SK-N-SH (cell line): ENCODE results near the gene SPATA13.

Source experiments
- EP300 ChIP-seq, 2 experiments: IDR thresholded peaks; 2 replicates each; pipeline versions ENCODE4 v1.4.0 to v1.6.1; 2012; ENCODE audit warnings: borderline replicate concordance in 1 of 2, low read depth in 1 of 2, low read length in 1 of 2
- FOXM1 ChIP-seq: IDR thresholded peaks from 2 replicates; pipeline ENCODE4 v1.4.0; 2012; ENCODE audit warnings: low read depth, mild to moderate bottlenecking
- GATA2 ChIP-seq: sonication (generic); formaldehyde crosslinking; IDR thresholded peaks from 2 replicates; pipeline ENCODE4 v1.5.0; 2020; ENCODE audit warnings: mild to moderate bottlenecking, missing genetic modification reagents
- JUND ChIP-seq: IDR thresholded peaks from 2 replicates; pipeline ENCODE4 v1.4.0; 2012
- NRF1 ChIP-seq: IDR thresholded peaks from 2 replicates; pipeline ENCODE4 v1.6.1; 2012; ENCODE audit warnings: low read depth, mild to moderate bottlenecking, low read length
- POLR2AphosphoS5 ChIP-seq: IDR thresholded peaks from 2 replicates; pipeline ENCODE4 v1.6.1; 2012; ENCODE audit warnings: low read depth, low read length
- RAD21 ChIP-seq: IDR thresholded peaks from 2 replicates; pipeline ENCODE4 v1.6.1; 2012; ENCODE audit warnings: mild to moderate bottlenecking, low read length
- RFX5 ChIP-seq: IDR thresholded peaks from 2 replicates; pipeline ENCODE4 v1.6.1; 2012; ENCODE audit warnings: mild to moderate bottlenecking, improper control_type of control experiment, low read length
- SIN3A ChIP-seq: IDR thresholded peaks from 2 replicates; pipeline ENCODE4 v1.6.1; 2012; ENCODE audit warnings: low read depth, mild to moderate bottlenecking, low read length, moderate library complexity, borderline replicate concordance
- YY1 ChIP-seq: IDR thresholded peaks from 2 replicates; pipeline ENCODE4 v1.4.0; 2012; ENCODE audit warnings: low read depth, mild to moderate bottlenecking
- TF ChIP-seq, protein P1 (sequence below): fragments of 200-600 bp; sonication (generic); IDR thresholded peaks from 2 replicates; pipeline ENCODE4 v1.6.1; 2017; ENCODE audit warnings: antibody characterized with exemption, mild to moderate bottlenecking, moderate library complexity
- TF ChIP-seq, protein P2 (sequence below): IDR thresholded peaks from 2 replicates; pipeline ENCODE4 v1.4.0; 2012; ENCODE audit warnings: low read depth, borderline replicate concordance
- TF ChIP-seq, protein P3 (sequence below): IDR thresholded peaks from 2 replicates; pipeline ENCODE4 v1.6.1; 2012; ENCODE audit warnings: mild to moderate bottlenecking, low read depth, low read length, moderate library complexity

DNA sequence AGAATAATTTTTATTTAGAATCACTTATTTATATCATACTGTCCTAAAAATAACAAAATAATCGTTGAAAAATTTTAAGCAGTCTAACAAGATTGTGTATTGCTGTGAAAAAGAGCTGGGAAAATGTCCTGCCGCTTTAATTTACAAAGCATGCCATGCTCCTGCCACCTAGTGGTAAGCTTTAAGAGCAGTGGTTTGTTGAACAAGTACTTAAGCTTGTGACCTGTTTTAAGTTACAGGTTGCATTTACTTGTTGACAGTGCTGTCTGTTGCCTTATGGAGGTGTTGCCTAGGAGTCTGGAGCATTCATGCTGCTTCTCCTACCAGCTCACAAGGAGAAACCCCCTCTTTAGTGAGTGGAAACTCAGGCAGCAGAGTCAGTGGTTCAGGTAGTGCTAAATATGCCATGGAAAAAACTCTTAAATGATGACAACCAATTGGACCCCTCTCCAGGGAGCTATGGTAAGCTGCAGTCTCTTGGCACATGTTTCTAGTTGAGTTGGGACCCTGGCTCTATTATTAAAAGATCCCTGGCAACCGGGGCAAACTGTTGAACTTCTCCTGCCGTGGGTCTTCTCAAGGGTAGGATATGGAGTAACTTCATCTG, 68.4 kb downstream of the SPATA13 start:
- TF ChIP-seq, protein P1, sequence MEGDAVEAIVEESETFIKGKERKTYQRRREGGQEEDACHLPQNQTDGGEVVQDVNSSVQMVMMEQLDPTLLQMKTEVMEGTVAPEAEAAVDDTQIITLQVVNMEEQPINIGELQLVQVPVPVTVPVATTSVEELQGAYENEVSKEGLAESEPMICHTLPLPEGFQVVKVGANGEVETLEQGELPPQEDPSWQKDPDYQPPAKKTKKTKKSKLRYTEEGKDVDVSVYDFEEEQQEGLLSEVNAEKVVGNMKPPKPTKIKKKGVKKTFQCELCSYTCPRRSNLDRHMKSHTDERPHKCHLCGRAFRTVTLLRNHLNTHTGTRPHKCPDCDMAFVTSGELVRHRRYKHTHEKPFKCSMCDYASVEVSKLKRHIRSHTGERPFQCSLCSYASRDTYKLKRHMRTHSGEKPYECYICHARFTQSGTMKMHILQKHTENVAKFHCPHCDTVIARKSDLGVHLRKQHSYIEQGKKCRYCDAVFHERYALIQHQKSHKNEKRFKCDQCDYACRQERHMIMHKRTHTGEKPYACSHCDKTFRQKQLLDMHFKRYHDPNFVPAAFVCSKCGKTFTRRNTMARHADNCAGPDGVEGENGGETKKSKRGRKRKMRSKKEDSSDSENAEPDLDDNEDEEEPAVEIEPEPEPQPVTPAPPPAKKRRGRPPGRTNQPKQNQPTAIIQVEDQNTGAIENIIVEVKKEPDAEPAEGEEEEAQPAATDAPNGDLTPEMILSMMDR = peak; percentile 90
- TF ChIP-seq POLR2AphosphoS5 = no peak
- TF ChIP-seq FOXM1 = no peak
- no peak for TF ChIP-seq EP300 (IDR thresholded peaks at IDR 0.05; ENCODE audit: borderline replicate concordance in 1 of 2, low read depth in 1 of 2, low read length in 1 of 2)
- TF ChIP-seq JUND = no peak
- TF ChIP-seq NRF1 = no peak
- no peak for TF ChIP-seq RFX5
- no peak for TF ChIP-seq SIN3A
- no peak for TF ChIP-seq GATA2 (CRISPR knock-in tag)
- TF ChIP-seq YY1 = no peak
- peak; percentile 80 for TF ChIP-seq RAD21
- TF ChIP-seq, protein P2, sequence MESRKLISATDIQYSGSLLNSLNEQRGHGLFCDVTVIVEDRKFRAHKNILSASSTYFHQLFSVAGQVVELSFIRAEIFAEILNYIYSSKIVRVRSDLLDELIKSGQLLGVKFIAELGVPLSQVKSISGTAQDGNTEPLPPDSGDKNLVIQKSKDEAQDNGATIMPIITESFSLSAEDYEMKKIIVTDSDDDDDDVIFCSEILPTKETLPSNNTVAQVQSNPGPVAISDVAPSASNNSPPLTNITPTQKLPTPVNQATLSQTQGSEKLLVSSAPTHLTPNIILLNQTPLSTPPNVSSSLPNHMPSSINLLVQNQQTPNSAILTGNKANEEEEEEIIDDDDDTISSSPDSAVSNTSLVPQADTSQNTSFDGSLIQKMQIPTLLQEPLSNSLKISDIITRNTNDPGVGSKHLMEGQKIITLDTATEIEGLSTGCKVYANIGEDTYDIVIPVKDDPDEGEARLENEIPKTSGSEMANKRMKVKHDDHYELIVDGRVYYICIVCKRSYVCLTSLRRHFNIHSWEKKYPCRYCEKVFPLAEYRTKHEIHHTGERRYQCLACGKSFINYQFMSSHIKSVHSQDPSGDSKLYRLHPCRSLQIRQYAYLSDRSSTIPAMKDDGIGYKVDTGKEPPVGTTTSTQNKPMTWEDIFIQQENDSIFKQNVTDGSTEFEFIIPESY = no peak
- TF ChIP-seq, protein P3, sequence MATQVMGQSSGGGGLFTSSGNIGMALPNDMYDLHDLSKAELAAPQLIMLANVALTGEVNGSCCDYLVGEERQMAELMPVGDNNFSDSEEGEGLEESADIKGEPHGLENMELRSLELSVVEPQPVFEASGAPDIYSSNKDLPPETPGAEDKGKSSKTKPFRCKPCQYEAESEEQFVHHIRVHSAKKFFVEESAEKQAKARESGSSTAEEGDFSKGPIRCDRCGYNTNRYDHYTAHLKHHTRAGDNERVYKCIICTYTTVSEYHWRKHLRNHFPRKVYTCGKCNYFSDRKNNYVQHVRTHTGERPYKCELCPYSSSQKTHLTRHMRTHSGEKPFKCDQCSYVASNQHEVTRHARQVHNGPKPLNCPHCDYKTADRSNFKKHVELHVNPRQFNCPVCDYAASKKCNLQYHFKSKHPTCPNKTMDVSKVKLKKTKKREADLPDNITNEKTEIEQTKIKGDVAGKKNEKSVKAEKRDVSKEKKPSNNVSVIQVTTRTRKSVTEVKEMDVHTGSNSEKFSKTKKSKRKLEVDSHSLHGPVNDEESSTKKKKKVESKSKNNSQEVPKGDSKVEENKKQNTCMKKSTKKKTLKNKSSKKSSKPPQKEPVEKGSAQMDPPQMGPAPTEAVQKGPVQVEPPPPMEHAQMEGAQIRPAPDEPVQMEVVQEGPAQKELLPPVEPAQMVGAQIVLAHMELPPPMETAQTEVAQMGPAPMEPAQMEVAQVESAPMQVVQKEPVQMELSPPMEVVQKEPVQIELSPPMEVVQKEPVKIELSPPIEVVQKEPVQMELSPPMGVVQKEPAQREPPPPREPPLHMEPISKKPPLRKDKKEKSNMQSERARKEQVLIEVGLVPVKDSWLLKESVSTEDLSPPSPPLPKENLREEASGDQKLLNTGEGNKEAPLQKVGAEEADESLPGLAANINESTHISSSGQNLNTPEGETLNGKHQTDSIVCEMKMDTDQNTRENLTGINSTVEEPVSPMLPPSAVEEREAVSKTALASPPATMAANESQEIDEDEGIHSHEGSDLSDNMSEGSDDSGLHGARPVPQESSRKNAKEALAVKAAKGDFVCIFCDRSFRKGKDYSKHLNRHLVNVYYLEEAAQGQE = no peak
